ENCODE measurements around the gene DLK2.

- no peak for TF ChIP-seq CTCF (IDR thresholded peaks at IDR 0.05)
- no peak for TF ChIP-seq POLR2A (IDR thresholded peaks at IDR 0.05)
These were observed 21.1 kb downstream of the DLK2 start for GRCh38 chr6:43434001-43434840.
